Caco-2 (cell line): ENCODE results near the gene LRRC42. TPM values are rescaled to one million over a fixed set of nuclear protein-coding genes. Genes with fewer than 3 reads are reported as not detected.

Source experiments
- BruUV-seq: library from RNA; stranded (reverse); fragments of 400-500 nt; replicated peaks from 2 replicates; lab custom pipeline; 2021; lab: Mats Ljungman, UMichigan
- CTCF ChIA-PET: fragments of 300-600 bp; sonication (Branson Sonifier 250); formaldehyde crosslinking; loops from one replicate; lab custom pipeline; 2022; ENCODE audit warnings: antibody characterized with exemption; lab: Charles Lee
- POLR2A ChIA-PET: fragments of 300-600 bp; sonication (Branson Sonifier 250); formaldehyde crosslinking; loops from one replicate; lab custom pipeline; 2022; ENCODE audit warnings: antibody characterized with exemption; lab: Charles Lee
- DNase-seq, 2 experiments: peaks; one replicate each; pipeline versions ENCODE4 v3.0.0 to v3.0.0-alpha.2; 2020 to 2022
- H3K27me3 ChIP-seq: replicated peaks from 2 replicates; pipeline ENCODE4 v1.6.0; 2011; ENCODE audit warnings: low read length; ENCODE audit not compliant: control insufficient read depth, insufficient read depth
- H3K36me3 ChIP-seq: 2 replicates; pipeline ENCODE4 v1.5.1; 2011; ENCODE audit warnings: low read length; ENCODE audit not compliant: control insufficient read depth, insufficient read depth
- H3K4me1 ChIP-seq: fragments of 250-450 bp; sonication (Bioruptor Pico); 2 replicates; pipeline ENCODE4 v1.5.1; 2020; ENCODE audit warnings: mild to moderate bottlenecking
- H3K4me3 ChIP-seq: 2 replicates; pipeline ENCODE4 v1.5.1; 2011; ENCODE audit warnings: low read depth, mild to moderate bottlenecking, control low read depth, low read length
- H3K9me3 ChIP-seq: fragments of 250-450 bp; sonication (Bioruptor Pico); 2 replicates; pipeline ENCODE4 v1.5.1; 2020; ENCODE audit warnings: mild to moderate bottlenecking, moderate library complexity
- H3K27ac Mint-ChIP-seq: one replicate; pipeline ENCODE4 v1.8.0; 2022; ENCODE audit warnings: mixed read lengths; ENCODE audit not compliant: unreplicated experiment
- H3K27me3 Mint-ChIP-seq: one replicate; pipeline ENCODE4 v1.8.0; 2022; ENCODE audit warnings: mixed read lengths; ENCODE audit not compliant: insufficient read depth, unreplicated experiment
- H3K36me3 Mint-ChIP-seq: one replicate; pipeline ENCODE4 v1.8.0; 2022; ENCODE audit warnings: mild to moderate bottlenecking, mixed read lengths; ENCODE audit not compliant: insufficient read depth, unreplicated experiment
- H3K4me1 Mint-ChIP-seq: one replicate; pipeline ENCODE4 v1.8.0; 2022; ENCODE audit warnings: low read depth, mixed read lengths; ENCODE audit not compliant: unreplicated experiment
- H3K4me3 Mint-ChIP-seq: one replicate; pipeline ENCODE4 v1.8.0; 2022; ENCODE audit warnings: mild to moderate bottlenecking, moderate library complexity, mixed read lengths; ENCODE audit not compliant: unreplicated experiment
- H3K9me3 Mint-ChIP-seq: one replicate; pipeline ENCODE4 v1.8.0; 2022; ENCODE audit warnings: mixed read lengths; ENCODE audit not compliant: unreplicated experiment
- CTCF ChIP-seq, 2 experiments: fragments of 200-600 bp in 1 of 2; IDR thresholded peaks; 1 replicate in 1 of 2; 2 replicates in 1 of 2; pipeline versions ENCODE4 v1.5.1 to v1.8.0; 2011 to 2022; ENCODE audit warnings: antibody characterized with exemption in 1 of 2, control low read depth in 1 of 2, inconsistent platforms in 1 of 2, low read depth in 1 of 2, low read length in 1 of 2, mild to moderate bottlenecking in 1 of 2, moderate library complexity in 1 of 2; ENCODE audit not compliant: insufficient read depth in 1 of 2, severe bottlenecking in 1 of 2, unreplicated experiment in 1 of 2
- intact Hi-C: fragments of 100-400 bp; cut with micrococcal nuclease; formaldehyde crosslinking; loops from one replicate; pipeline ENCODE4 v1.10.0; 2022; ENCODE audit not compliant: unreplicated experiment
- total RNA-seq: library from RNA; stranded (reverse); gene quantifications from 2 replicates; pipeline ENCODE4 v1.2.3, GENCODE V29; 2022

Gene LRRC42
- total RNA-seq, 1 experiment from 2014 or later, result 38.9 TPM

- POLR2A ChIA-PET, result no interaction called here
These were observed 33.7 kb downstream of the LRRC42 start for GRCh38 chr1:53979712-53980450.

GRCh38 chr1:53981220-53981619 is 35.1 kb downstream of the LRRC42 start:
- H3K36me3 Mint-ChIP-seq, result no peaks in the 10 kb centered on the region
- no peak for DNase-seq

More at GRCh38 chr1:53979712-53980450, 33.7 kb downstream of the LRRC42 start:
- Histone ChIP-seq H3K27me3 (no peaks in the 10 kb centered on the region), H3K36me3 (no peaks in the 10 kb centered on the region), H3K4me3 (no peak overlapping the region), H3K4me1 (peaks cover 4% of the 10 kb centered on the region; the same call in 1 of the 2 replicates), H3K9me3 (no peaks in the 10 kb centered on the region)
- CTCF ChIA-PET, result no interaction called here
- DNase-seq, result no peak
- Mint-ChIP-seq H3K9me3 (no peaks in the 10 kb centered on the region), H3K4me3 (no peak overlapping the region), H3K36me3 (peaks cover 9% of the 10 kb centered on the region), H3K4me1 (peaks cover 7% of the 10 kb centered on the region), H3K27me3 (no peaks in the 10 kb centered on the region), H3K27ac (peak overlapping the region; percentile 55)
- BruUV-seq, result no TSS peak
- intact Hi-C loops, result no loop called here
- no peak for TF ChIP-seq CTCF (IDR thresholded peaks at IDR 0.05; ENCODE audit: insufficient read depth in 1 of 2, low read depth in 1 of 2, low read length in 1 of 2, severe bottlenecking in 1 of 2, unreplicated experiment in 1 of 2)

More at GRCh38 chr1:53981220-53981619, 35.1 kb downstream of the LRRC42 start:
- no peaks in the 10 kb centered on the region for H3K36me3 ChIP-seq
- no peaks in the 10 kb centered on the region for H3K9me3 Mint-ChIP-seq
- no peaks in the 10 kb centered on the region for H3K27me3 Mint-ChIP-seq
- H3K4me1 ChIP-seq, result peaks cover 4% of the 10 kb centered on the region; the same call in 1 of the 2 replicates
- no TSS peak for BruUV-seq
- H3K27me3 ChIP-seq, result no peaks in the 10 kb centered on the region
- no peaks in the 10 kb centered on the region for H3K9me3 ChIP-seq
- H3K4me3 ChIP-seq, result no peak overlapping the region
- ChIA-PET CTCF (no interaction called here), POLR2A (no interaction called here)
- H3K4me1 Mint-ChIP-seq, result peaks cover 7% of the 10 kb centered on the region
- H3K27ac Mint-ChIP-seq, result no peak overlapping the region
- no peak for TF ChIP-seq CTCF (IDR thresholded peaks at IDR 0.05; ENCODE audit: insufficient read depth in 1 of 2, low read depth in 1 of 2, low read length in 1 of 2, severe bottlenecking in 1 of 2, unreplicated experiment in 1 of 2)
- intact Hi-C loops, result no loop called here
- no peak overlapping the region for H3K4me3 Mint-ChIP-seq
